Hepatocyte (in vitro differentiated cells): ENCODE data around the gene FIBP. TPM values are rescaled to one million over a fixed set of nuclear protein-coding genes. Genes with fewer than 3 reads are reported as not detected.
A peak's percentile ranks its signal among the peaks of the same experiment; 100 is the strongest.

Source experiments
- DNase-seq: peaks from one replicate; pipeline ENCODE4 v3.0.0-alpha.2; 2016; ENCODE audit warnings: low spot score
- H2AFZ ChIP-seq: fragments of 200-600 bp; sonication (generic); 2 replicates; pipeline ENCODE4 v1.6.0; 2016; ENCODE audit warnings: antibody characterized with exemption, mild to moderate bottlenecking
- H3K27ac ChIP-seq: fragments of 200-600 bp; sonication (generic); 2 replicates; pipeline ENCODE4 v1.5.1; 2016; ENCODE audit warnings: mild to moderate bottlenecking
- H3K27me3 ChIP-seq: fragments of 200-600 bp; sonication (generic); 2 replicates; pipeline ENCODE4 v1.6.1; 2016
- H3K36me3 ChIP-seq: fragments of 200-600 bp; sonication (generic); replicated peaks from 2 replicates; pipeline ENCODE4 v1.5.1; 2016; ENCODE audit warnings: low read depth; ENCODE audit not compliant: insufficient read depth
- H3K4me1 ChIP-seq: fragments of 200-600 bp; sonication (generic); 2 replicates; pipeline ENCODE4 v1.5.1; 2016; ENCODE audit warnings: mild to moderate bottlenecking, moderate library complexity; ENCODE audit not compliant: insufficient read depth
- H3K4me2 ChIP-seq: fragments of 200-600 bp; sonication (generic); 2 replicates; pipeline ENCODE4 v1.6.0; 2016
- H3K4me3 ChIP-seq: fragments of 200-600 bp; sonication (generic); 2 replicates; pipeline ENCODE4 v1.5.1; 2016; ENCODE audit warnings: mild to moderate bottlenecking
- H3K79me2 ChIP-seq: fragments of 200-600 bp; sonication (generic); 2 replicates; pipeline ENCODE4 v1.6.0; 2017; ENCODE audit warnings: mild to moderate bottlenecking
- H3K9me2 ChIP-seq: fragments of 200-600 bp; sonication (generic); replicated peaks from 2 replicates; pipeline ENCODE4 v1.6.0; 2017; ENCODE audit warnings: mild to moderate bottlenecking; ENCODE audit not compliant: insufficient read depth
- H3K9me3 ChIP-seq: fragments of 200-600 bp; sonication (generic); 2 replicates; pipeline ENCODE4 v1.5.1; 2016; ENCODE audit warnings: low read depth, mild to moderate bottlenecking
- H4K20me1 ChIP-seq: fragments of 200-600 bp; sonication (generic); 2 replicates; pipeline ENCODE4 v1.6.0; 2016; ENCODE audit warnings: mild to moderate bottlenecking; ENCODE audit not compliant: insufficient read depth, poor library complexity, severe bottlenecking
- EZH2 ChIP-seq: fragments of 200-600 bp; sonication (generic); IDR thresholded peaks from 2 replicates; pipeline ENCODE4 v1.6.1; 2016; ENCODE audit warnings: antibody characterized with exemption, mild to moderate bottlenecking, borderline replicate concordance
- EZH2phosphoT487 ChIP-seq: fragments of 200-600 bp; sonication (generic); IDR thresholded peaks from one replicate; pipeline ENCODE4 v1.6.1; 2018; ENCODE audit warnings: antibody characterized with exemption, mild to moderate bottlenecking, low read depth, moderate library complexity; ENCODE audit not compliant: unreplicated experiment, severe bottlenecking
- WGBS: methylation state at CpG from one replicate; pipeline ENCODE4 v1.1.6; 2016; ENCODE audit warnings: low lambda C conversion rate; ENCODE audit errors: missing lambda C conversion rate; 5-methylcytosine and 5-hydroxymethylcytosine counted together
- polyA plus RNA-seq: library from polyadenylated mRNA; unstranded; fragments of >200 nt; fragmentation: Nextera tagmentation; extraction: Ambion mirVana; gene quantifications from 2 replicates; pipeline ENCODE4 v1.2.1, GENCODE V29; 2016
- total RNA-seq: library from RNA; depleted of rRNA; stranded (reverse); fragments of >200 nt; gene quantifications from 2 replicates; pipeline ENCODE4 v1.2.3, GENCODE V29; 2014
- TF ChIP-seq, protein P1 (sequence below): fragments of 200-600 bp; sonication (generic); IDR thresholded peaks from 2 replicates; pipeline ENCODE4 v1.5.1; 2016; ENCODE audit warnings: antibody characterized with exemption, mild to moderate bottlenecking; ENCODE audit not compliant: poor library complexity

The FIBP gene
- total and polyA plus RNA-seq, 2 experiments from 2014 or later = 74.9 to 93.6 TPM

DNA sequence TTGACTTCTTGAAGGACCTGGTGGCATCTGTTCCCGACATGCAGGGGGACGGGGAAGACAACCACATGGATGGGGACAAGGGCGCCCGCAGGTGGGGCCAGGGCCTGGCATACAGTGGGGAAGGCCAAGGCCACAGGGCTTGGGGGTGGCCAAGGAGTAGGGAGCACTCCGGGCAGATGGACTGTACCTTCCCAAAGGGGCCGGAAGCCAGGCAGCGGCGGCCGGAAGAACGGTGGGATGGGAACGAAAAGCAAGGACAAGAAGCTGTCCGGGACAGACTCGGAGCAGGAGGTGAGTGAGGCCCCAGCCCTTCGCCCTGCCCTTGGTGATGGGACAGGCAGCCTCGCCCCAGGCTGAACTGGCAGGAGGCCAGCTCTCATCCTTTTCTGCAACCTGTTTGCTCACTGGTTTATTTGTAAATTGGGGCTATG is 32.1 kb upstream of the FIBP start:
- Histone ChIP-seq H3K4me2 (peak overlapping the region; percentile 89), H2AFZ (no peak overlapping the region), H3K4me1 (peaks cover 32% of the 10 kb centered on the region), H3K27ac (no peak overlapping the region), H3K9me2 (no peaks in the 10 kb centered on the region), H3K36me3 (no peaks in the 10 kb centered on the region), H3K27me3 (no peaks in the 10 kb centered on the region), H3K9me3 (no peaks in the 10 kb centered on the region), H3K79me2 (peaks cover 32% of the 10 kb centered on the region), H4K20me1 (no peaks in the 10 kb centered on the region), H3K4me3 (peak overlapping the region; percentile 91)
- no peak for DNase-seq
- TF ChIP-seq EZH2 = no peak
- TF ChIP-seq EZH2phosphoT487 = no peak
- TF ChIP-seq, protein P1, sequence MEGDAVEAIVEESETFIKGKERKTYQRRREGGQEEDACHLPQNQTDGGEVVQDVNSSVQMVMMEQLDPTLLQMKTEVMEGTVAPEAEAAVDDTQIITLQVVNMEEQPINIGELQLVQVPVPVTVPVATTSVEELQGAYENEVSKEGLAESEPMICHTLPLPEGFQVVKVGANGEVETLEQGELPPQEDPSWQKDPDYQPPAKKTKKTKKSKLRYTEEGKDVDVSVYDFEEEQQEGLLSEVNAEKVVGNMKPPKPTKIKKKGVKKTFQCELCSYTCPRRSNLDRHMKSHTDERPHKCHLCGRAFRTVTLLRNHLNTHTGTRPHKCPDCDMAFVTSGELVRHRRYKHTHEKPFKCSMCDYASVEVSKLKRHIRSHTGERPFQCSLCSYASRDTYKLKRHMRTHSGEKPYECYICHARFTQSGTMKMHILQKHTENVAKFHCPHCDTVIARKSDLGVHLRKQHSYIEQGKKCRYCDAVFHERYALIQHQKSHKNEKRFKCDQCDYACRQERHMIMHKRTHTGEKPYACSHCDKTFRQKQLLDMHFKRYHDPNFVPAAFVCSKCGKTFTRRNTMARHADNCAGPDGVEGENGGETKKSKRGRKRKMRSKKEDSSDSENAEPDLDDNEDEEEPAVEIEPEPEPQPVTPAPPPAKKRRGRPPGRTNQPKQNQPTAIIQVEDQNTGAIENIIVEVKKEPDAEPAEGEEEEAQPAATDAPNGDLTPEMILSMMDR = no peak
- 90% methylated on average over 10 of the region's 15 CpGs for WGBS

DNA sequence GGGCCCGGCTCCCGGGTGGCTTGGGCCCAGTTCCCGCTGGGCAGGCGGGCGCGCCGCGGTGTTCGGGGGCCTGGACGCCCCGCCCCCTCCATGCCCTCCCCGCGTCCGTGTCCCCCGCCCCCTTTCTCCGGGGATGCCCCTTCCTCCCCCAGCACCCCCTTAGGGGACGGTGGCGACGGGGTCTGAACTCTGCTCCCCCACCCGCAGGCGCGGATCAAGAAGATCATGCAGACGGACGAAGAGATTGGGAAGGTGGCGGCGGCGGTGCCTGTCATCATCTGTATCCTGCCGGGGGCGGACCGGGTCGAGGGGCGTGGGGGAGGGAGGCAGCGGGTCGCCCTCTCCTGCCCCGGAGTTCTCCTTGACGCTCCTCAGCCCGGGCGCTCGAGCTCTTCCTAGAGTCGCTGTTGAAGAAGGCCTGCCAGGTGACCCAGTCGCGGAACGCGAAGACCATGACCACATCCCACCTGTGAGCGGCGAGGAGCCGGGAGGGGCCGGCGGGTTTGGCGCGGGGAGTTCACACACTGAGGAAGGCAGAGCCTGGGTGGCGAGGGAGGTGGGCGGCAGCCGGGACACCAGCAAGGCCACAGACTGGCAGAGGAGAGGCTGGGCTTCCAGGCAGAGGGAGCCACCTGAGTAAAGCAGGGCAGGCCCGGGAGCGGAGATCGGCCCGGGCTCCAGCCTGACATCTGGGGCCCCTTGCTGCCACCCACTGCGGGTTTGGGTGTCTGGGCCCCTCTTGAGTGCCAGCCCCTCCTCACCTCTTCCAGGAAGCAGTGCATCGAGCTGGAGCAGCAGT is 31.5 kb upstream of the FIBP start:
- Histone ChIP-seq H3K4me3 (peak overlapping the region; percentile 91), H3K36me3 (no peaks in the 10 kb centered on the region), H3K79me2 (peaks cover 32% of the 10 kb centered on the region), H2AFZ (peak overlapping the region; percentile 85), H3K27ac (peak overlapping the region; percentile 85), H3K27me3 (no peaks in the 10 kb centered on the region), H3K4me1 (peaks cover 38% of the 10 kb centered on the region), H3K4me2 (peak overlapping the region; percentile 89), H4K20me1 (no peaks in the 10 kb centered on the region), H3K9me3 (no peaks in the 10 kb centered on the region), H3K9me2 (no peaks in the 10 kb centered on the region)
- 5% methylated on average over 33 of the region's 60 CpGs for WGBS
- peak; percentile 54 for DNase-seq
- no peak for TF ChIP-seq EZH2phosphoT487
- TF ChIP-seq EZH2 = no peak
- TF ChIP-seq, protein P1 = no peak

DNA sequence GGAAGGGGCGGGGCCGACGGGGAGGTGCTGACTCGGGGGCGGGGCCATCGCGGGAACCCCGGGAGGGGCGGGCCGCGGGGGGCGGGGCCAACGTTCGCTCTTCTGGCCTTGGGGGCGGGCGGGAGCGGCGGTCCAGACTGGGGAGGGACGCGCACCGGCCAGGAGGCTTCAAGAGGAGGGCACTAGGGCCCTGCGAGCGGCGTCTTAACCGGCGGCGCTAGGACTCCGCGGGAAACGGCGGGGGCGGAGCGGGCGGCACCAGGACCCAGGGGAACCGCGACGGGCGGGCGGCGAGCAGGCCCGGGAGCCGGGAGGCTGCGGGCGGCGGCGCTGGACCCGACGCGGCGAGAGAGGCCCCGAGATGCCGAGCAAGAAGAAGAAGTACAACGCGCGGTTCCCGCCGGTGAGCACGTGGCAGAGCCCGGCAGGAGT is 30.9 kb upstream of the FIBP start, which contains the start of gene DRAP1:
DRAP1 (plus strand) TSS at position 286 of the 432 bp plus-strand sequence; CDS start at position 362, 76 bp downstream.
- Histone ChIP-seq H3K9me2 (no peaks in the 10 kb centered on the region), H2AFZ (peak within 1 kb of the TSS; percentile 88), H3K79me2 (peaks cover 32% of the 10 kb centered on the region), H4K20me1 (no peaks in the 10 kb centered on the region), H3K4me1 (peaks cover 40% of the 10 kb centered on the region), H3K27me3 (no peaks in the 10 kb centered on the region), H3K4me3 (peak within 1 kb of the TSS; percentile 97), H3K36me3 (no peaks in the 10 kb centered on the region), H3K27ac (peak within 1 kb of the TSS; percentile 94), H3K4me2 (peak within 1 kb of the TSS; percentile 93), H3K9me3 (no peaks in the 10 kb centered on the region)
- peak; percentile 100 for DNase-seq
- no peak for TF ChIP-seq EZH2phosphoT487
- no peak for TF ChIP-seq EZH2
- TF ChIP-seq, protein P1 = no peak
- 0% methylated on average over 26 of the region's 59 CpGs for WGBS
